HG02642 (cell line): ENCODE measurements around the gene UVRAG.

ENCODE experiments used
- ATAC-seq: cut with Tn5 transposase; IDR thresholded peaks from one replicate; pipeline ENCODE4 v1.9.1; 2021; ENCODE audit warnings: mild to moderate bottlenecking; ENCODE audit not compliant: unreplicated experiment, poor library complexity

UVRAG gene

GRCh38 chr11:76086743-76087635 lies 272.0 kb downstream of the UVRAG start:
- ATAC-seq, result no peak

- no peak for ATAC-seq
These were observed 272.7 kb downstream of the UVRAG start for GRCh38 chr11:76087749-76088148.

- ATAC-seq, result no peak
These were observed 273.5 kb downstream of the UVRAG start for GRCh38 chr11:76088511-76088910.

GRCh38 chr11:76090174-76090573 lies 275.2 kb downstream of the UVRAG start:
- ATAC-seq, result no peak

GRCh38 chr11:76090821-76091220 lies 275.8 kb downstream of the UVRAG start:
- no peak for ATAC-seq

- no peak for ATAC-seq
These were observed 279.7 kb downstream of the UVRAG start for GRCh38 chr11:76094740-76095139.

- ATAC-seq, result no peak
These were observed 280.9 kb downstream of the UVRAG start for GRCh38 chr11:76095891-76096290.

GRCh38 chr11:76096552-76096951 lies 281.5 kb downstream of the UVRAG start:
- ATAC-seq, result no peak

- ATAC-seq, result no peak
These were observed 287.8 kb downstream of the UVRAG start for GRCh38 chr11:76102802-76103201.

- no peak for ATAC-seq
These were observed 288.4 kb downstream of the UVRAG start for GRCh38 chr11:76103460-76103859.

- ATAC-seq, result no peak
These were observed 289.3 kb downstream of the UVRAG start for GRCh38 chr11:76104285-76104684.

GRCh38 chr11:76105637-76106036 lies 290.6 kb downstream of the UVRAG start:
- ATAC-seq, result no peak

GRCh38 chr11:76107971-76108370 lies 293.0 kb downstream of the UVRAG start:
- no peak for ATAC-seq

- no peak for ATAC-seq
These were observed 299.2 kb downstream of the UVRAG start for GRCh38 chr11:76114238-76114637.

- ATAC-seq, result no peak
These were observed 300.5 kb downstream of the UVRAG start for GRCh38 chr11:76115555-76115954.

GRCh38 chr11:76119032-76119431 lies 304.0 kb downstream of the UVRAG start:
- ATAC-seq, result no peak

- no peak for ATAC-seq
These were observed 304.8 kb downstream of the UVRAG start for GRCh38 chr11:76119779-76120178.

GRCh38 chr11:76120513-76121101 lies 305.6 kb downstream of the UVRAG start:
- ATAC-seq, result no peak

GRCh38 chr11:76123248-76123647 lies 308.2 kb downstream of the UVRAG start:
- ATAC-seq, result no peak

- ATAC-seq, result no peak
These were observed 310.1 kb downstream of the UVRAG start for GRCh38 chr11:76124905-76125770.

- no peak for ATAC-seq
These were observed 314.7 kb downstream of the UVRAG start for GRCh38 chr11:76129729-76130128.
